IPS DF 6.9 (cell line): ENCODE results near the gene LMF1.

Experiments
- DNase-seq: peaks from one replicate; pipeline ENCODE4 v3.0.0-alpha.2; 2013; ENCODE audit warnings: low read depth, low spot score
- H3K27ac ChIP-seq: one replicate; pipeline ENCODE4 v1.5.1; 2013; ENCODE audit warnings: low read length, control low read depth
- H3K27me3 ChIP-seq: 2 replicates; pipeline ENCODE4 v1.6.1; 2013; ENCODE audit warnings: mild to moderate bottlenecking, low read length; ENCODE audit not compliant: control insufficient read depth, insufficient read depth
- H3K36me3 ChIP-seq: 2 replicates; pipeline ENCODE4 v1.6.1; 2013; ENCODE audit warnings: low read length; ENCODE audit not compliant: control insufficient read depth, insufficient read depth
- H3K4me1 ChIP-seq: 2 replicates; pipeline ENCODE4 v1.6.1; 2013; ENCODE audit warnings: low read length; ENCODE audit not compliant: control insufficient read depth, insufficient read depth
- H3K4me3 ChIP-seq: 2 replicates; pipeline ENCODE4 v1.5.1; 2013; ENCODE audit warnings: mild to moderate bottlenecking, low read length
- H3K9me3 ChIP-seq: 2 replicates; pipeline ENCODE4 v1.6.1; 2013; ENCODE audit warnings: low read length, inconsistent platforms; ENCODE audit not compliant: control insufficient read depth, insufficient read depth
- WGBS: extraction: QIAGEN DNeasy Blood & Tissue Kit; methylation state at CpG from one replicate; pipeline ENCODE4 v1.1.7; 2013; ENCODE audit warnings: mixed read lengths, missing lambda C conversion rate; ENCODE audit not compliant: insufficient read length, insufficient coverage; 5-methylcytosine and 5-hydroxymethylcytosine counted together

Gene LMF1

DNA sequence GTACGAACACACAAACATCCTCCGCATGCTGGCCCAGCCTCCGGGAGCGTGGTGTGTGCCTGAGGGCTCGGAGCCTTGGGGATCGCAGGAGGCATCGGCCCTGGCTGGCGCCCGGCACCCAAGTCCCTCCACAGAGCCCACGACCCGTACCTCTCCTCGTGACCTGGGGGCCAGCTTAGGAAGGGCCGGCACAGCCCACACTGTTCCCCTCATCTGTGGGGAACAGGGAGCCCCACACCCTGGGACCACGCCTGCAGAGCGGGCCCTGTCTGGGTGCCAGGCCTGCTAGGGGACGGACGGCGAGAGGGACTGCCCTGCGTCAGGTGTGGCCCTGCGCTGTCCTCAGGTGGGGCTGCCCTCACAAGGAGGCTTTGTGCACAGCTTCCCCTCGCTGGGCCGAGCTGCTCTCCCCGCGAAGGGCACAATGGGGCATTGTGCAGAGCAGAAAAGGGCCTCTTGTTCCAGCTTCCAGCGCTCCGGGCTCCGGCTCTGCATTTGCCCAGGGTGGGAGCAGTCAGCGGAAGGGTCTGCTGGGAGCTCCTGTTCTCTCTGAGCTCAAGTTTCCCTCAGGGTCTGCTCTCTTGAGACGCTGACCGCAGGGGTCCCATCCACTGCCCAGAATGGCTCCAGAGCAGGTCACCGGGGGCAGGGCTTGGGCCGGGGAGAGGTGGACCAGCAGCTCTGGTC lies 1.7 kb upstream of the LMF1 start:
- Histone ChIP-seq H3K4me3 (no peak overlapping the region), H3K27me3 (peaks cover 2% of the 10 kb centered on the region; the same call in 1 of the 2 replicates), H3K9me3 (no peaks in the 10 kb centered on the region), H3K4me1 (peaks cover 4% of the 10 kb centered on the region; the same call in 1 of the 2 replicates), H3K27ac (no peak overlapping the region), H3K36me3 (no peaks in the 10 kb centered on the region; the same call in 1 of the 2 replicates)
- no peak for DNase-seq
- no CpG with 5 or more reads among the region's 32 CpGs for WGBS

DNA sequence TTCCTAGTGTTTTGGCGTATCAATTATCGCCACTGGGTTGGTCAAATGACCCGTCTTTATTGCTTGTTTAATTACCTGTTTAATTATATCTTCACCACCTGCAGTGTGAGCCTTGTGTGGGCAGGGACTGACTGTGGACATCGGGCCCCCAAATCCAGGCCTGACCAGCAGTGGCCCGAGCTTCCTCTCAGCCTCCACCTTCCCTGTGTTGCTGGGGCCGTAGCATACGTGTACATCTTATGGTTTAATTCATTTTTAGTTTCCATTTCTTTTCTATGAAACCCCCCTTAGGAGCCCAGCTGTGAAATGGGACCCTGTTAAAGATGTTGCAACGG lies 1.2 kb upstream of the LMF1 start:
- no peak for DNase-seq
- Histone ChIP-seq H3K36me3 (no peaks in the 10 kb centered on the region; the same call in 1 of the 2 replicates), H3K27ac (no peak overlapping the region), H3K9me3 (no peaks in the 10 kb centered on the region), H3K4me1 (peaks cover 4% of the 10 kb centered on the region; the same call in 1 of the 2 replicates), H3K4me3 (no peak overlapping the region), H3K27me3 (peaks cover 2% of the 10 kb centered on the region; the same call in 1 of the 2 replicates)
- WGBS = no CpG with 5 or more reads among the region's 8 CpGs

DNA sequence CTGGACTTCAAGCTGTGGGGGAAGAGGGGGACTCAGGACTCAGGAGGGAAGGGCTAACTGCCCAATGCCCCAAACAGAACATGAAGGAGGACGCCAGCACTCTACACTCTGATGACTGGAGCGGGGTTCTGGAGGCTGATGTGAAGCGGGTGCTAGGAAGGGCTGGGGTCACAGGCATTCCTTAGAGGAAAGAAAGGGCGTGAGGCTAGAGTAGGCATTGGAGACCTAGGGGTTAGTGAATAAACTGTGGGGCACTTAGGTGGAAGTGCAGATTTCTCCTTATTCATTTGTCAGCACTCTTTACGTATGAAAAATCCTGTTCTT lies 760 bp upstream of the LMF1 start:
- no CpG with 5 or more reads among the region's 5 CpGs for WGBS
- Histone ChIP-seq H3K9me3 (no peaks in the 10 kb centered on the region), H3K36me3 (no peaks in the 10 kb centered on the region; the same call in 1 of the 2 replicates), H3K27ac (no peak overlapping the region), H3K27me3 (peaks cover 2% of the 10 kb centered on the region; the same call in 1 of the 2 replicates), H3K4me1 (peaks cover 4% of the 10 kb centered on the region; the same call in 1 of the 2 replicates), H3K4me3 (peak overlapping the region; percentile 47; the same call in 1 of the 2 replicates)
- no peak for DNase-seq

DNA sequence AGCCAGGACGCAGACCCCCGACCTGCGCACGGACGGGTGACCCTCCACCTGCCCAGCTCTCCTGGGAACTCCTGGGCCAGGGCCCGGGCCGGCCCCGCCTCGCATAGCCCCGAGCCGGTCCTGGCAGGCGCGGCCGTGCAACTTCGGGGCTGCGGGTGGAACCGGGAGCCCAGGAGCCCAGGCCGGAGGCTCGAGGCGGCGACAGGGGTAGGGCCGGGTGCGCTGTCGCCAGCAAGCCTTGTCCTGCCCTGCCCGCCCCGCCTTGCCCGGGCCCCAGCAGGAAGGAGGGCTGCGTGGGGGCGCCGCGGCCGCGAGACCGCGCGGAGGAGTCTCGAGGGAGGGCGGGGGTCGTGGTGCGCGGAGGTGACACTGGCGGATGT lies 408 bp downstream of the LMF1 start:
- no peaks in the 10 kb centered on the region for H3K9me3 ChIP-seq
- peaks cover 2% of the 10 kb centered on the region; the same call in 1 of the 2 replicates for H3K27me3 ChIP-seq
- WGBS = no CpG with 5 or more reads among the region's 42 CpGs
- H3K27ac ChIP-seq = no peak overlapping the region
- H3K4me1 ChIP-seq = peaks cover 4% of the 10 kb centered on the region; the same call in 1 of the 2 replicates
- no peak for DNase-seq
- H3K36me3 ChIP-seq = no peaks in the 10 kb centered on the region; the same call in 1 of the 2 replicates
- peak overlapping the region; percentile 87; the same call in 1 of the 2 replicates for H3K4me3 ChIP-seq

DNA sequence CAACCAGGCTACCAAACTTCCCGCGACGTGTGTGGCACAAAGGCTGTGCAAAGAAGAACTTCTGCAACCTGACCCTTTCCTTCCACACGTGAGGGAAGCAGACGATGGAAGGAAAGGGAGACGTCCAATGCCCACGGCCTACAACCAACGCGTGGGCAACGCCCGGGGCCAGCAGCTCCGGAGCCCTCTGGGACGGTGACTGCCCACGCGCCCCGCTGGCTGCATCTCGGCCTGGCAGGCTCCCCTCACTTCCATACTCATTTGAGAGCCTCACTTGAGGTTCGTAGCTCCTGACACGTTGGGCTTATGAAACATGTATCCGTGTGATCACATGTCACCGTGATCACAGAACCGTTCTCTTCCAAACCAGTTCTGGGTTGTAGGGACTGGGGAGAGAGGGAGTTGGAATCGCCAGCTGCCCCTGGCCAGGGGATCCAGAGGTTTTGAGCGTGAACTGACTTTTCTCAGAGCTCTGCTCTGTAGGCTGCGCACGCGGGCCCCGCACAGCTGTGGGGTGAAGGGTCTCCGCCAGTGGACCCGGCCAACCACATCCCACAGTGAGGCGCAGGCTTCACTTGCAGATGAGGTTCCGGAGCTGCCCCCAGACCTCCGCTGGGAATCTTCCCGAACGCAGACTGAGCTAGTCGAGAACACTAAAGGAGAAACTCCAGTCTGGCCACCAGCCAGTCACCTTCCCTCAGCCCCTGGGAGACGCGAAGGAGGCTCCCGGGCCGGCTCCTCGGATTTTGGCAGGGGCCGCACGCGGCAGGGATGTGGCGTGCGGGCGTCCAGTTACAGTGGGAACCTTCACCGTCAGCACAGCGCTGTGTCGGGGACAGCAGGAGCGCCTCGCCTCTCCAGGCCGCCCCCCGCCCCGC lies 1.0 kb downstream of the LMF1 start:
- Histone ChIP-seq H3K4me1 (peaks cover 4% of the 10 kb centered on the region; the same call in 1 of the 2 replicates), H3K36me3 (no peaks in the 10 kb centered on the region; the same call in 1 of the 2 replicates), H3K27ac (no peak overlapping the region), H3K9me3 (no peaks in the 10 kb centered on the region), H3K4me3 (peak overlapping the region; percentile 87; the same call in 1 of the 2 replicates), H3K27me3 (peaks cover 2% of the 10 kb centered on the region; the same call in 1 of the 2 replicates)
- no CpG with 5 or more reads among the region's 55 CpGs for WGBS
- DNase-seq = no peak

DNA sequence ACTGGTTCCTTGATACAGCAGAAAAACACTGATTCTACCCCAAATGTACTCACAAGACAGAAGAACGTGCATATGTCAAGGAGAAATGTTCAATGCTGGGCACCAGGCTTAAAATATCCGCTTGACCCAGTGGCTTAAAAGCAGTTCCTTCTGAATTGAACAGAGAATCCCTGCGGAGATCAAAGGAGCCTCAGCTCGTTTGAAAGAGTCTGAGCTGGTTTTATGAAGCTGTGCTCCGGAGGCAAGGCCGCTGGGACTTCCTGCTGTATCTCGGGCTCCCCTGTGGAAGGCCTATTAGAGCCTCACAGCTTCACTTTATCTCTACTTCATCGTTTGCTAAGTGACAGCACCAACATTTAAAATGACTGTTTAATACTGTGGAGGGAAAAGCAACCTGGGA lies 2.2 kb downstream of the LMF1 start:
- Histone ChIP-seq H3K4me3 (no peak overlapping the region), H3K9me3 (no peaks in the 10 kb centered on the region), H3K27ac (no peak overlapping the region), H3K27me3 (peaks cover 2% of the 10 kb centered on the region; the same call in 1 of the 2 replicates), H3K36me3 (no peaks in the 10 kb centered on the region; the same call in 1 of the 2 replicates), H3K4me1 (peaks cover 4% of the 10 kb centered on the region; the same call in 1 of the 2 replicates)
- WGBS = no CpG with 5 or more reads among the region's 8 CpGs
- DNase-seq = no peak

DNA sequence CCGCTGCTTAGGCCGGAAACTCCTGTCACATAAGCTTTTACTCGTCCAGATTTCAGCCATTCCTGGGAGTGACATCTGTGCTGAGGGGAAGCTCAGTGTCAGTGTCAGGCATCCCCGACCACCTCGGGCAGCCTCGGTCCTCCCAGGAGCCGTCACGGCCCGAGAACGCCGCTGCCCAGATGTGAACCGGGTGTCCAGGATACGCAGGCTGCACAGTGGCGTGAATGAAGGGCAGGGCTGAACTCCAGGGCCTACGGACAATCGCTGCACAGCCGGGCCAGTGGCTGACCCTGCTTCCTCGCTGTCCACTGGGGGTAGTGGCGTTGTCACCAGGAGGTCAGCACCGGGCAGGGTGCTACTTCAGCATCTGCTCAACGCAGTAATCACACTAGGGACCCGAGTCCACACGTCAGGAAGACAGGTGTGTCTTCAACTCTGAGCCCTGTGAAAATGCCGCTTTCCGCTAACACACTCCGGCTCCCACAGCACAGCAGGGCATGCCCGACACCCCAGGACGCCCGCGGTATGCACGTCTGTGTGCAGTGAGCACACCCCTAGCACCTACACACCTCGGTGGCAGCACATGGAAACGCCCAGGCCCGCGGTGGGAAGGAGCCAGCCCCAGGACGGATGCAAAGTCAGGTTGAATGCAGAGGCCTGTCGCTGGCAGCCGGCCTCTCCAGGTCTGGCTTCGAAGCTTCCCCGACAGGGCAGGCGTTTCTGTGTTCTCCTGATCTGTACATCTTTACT lies 3.1 kb downstream of the LMF1 start:
- Histone ChIP-seq H3K4me3 (no peak overlapping the region), H3K9me3 (no peaks in the 10 kb centered on the region), H3K4me1 (peaks cover 4% of the 10 kb centered on the region; the same call in 1 of the 2 replicates), H3K27ac (no peak overlapping the region), H3K36me3 (no peaks in the 10 kb centered on the region; the same call in 1 of the 2 replicates), H3K27me3 (peaks cover 2% of the 10 kb centered on the region; the same call in 1 of the 2 replicates)
- no CpG with 5 or more reads among the region's 41 CpGs for WGBS
- no peak for DNase-seq

DNA sequence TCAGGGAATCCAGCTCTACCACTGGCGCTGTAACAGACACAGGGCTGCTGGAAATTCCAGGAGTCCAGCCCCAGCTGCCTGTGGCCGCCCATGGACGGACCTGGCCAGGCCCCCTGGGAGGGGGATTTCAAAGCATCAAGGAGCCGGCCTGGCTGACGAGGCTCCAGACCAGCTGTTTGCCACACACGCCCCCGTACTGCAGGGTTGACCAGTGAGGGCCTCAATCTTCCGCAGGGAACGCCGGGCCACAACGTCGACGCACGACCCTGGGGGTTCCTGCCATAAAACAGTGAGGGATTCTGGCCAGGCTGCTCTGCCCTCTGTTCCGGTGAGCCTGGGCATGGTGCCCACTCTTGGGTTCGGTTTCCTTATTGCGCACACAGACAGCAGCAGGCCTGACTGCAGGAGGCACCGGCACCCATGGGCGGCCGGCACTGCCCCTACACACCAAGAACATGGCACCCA lies 3.7 kb downstream of the LMF1 start:
- H3K27ac ChIP-seq = no peak overlapping the region
- DNase-seq = no peak
- H3K4me3 ChIP-seq = no peak overlapping the region
- H3K36me3 ChIP-seq = no peaks in the 10 kb centered on the region; the same call in 1 of the 2 replicates
- H3K9me3 ChIP-seq = no peaks in the 10 kb centered on the region
- no CpG with 5 or more reads among the region's 20 CpGs for WGBS
- peaks cover 4% of the 10 kb centered on the region; the same call in 1 of the 2 replicates for H3K4me1 ChIP-seq
- H3K27me3 ChIP-seq = peaks cover 2% of the 10 kb centered on the region; the same call in 1 of the 2 replicates

DNA sequence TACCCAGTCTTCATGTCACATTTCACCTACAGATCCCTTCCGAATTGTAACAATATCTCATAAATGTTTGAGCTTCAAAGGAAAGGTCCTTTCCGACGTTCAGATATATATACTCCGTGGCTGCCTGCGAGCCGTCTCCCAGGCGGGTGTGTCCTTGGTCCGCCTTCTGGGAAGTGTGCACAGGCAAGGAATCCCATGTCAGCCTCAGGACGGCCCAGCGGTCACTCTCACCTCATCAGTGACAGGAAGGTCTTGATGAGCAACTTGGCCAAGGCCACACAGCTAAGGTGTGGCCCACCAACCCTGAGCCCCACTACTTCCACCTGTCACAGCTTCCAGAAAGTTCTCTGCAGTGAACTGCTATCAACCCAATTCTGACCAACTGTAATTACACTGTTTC lies 4.3 kb downstream of the LMF1 start:
- Histone ChIP-seq H3K36me3 (no peaks in the 10 kb centered on the region; the same call in 1 of the 2 replicates), H3K27ac (no peak overlapping the region), H3K9me3 (no peaks in the 10 kb centered on the region), H3K27me3 (peaks cover under 1% of the 10 kb centered on the region; the same call in 1 of the 2 replicates), H3K4me1 (peaks cover 4% of the 10 kb centered on the region; the same call in 1 of the 2 replicates), H3K4me3 (no peak overlapping the region)
- DNase-seq = no peak
- no CpG with 5 or more reads among the region's 10 CpGs for WGBS
